Astrocyte of the spinal cord (primary cell): ENCODE measurements around the gene IRAK4.
"Not testable (repeated sequence)": the region's sequence is repeated elsewhere in the genome, so short reads cannot be mapped to it uniquely, and the experiment has no call there.

ENCODE experiments used
- DNase-seq: peaks from one replicate; pipeline ENCODE4 v3.0.0; 2011; ENCODE audit warnings: low read depth, low spot score
- H3K4me3 ChIP-seq: 2 replicates; pipeline ENCODE4 v1.5.1; 2011; ENCODE audit warnings: low read depth, mild to moderate bottlenecking, low read length, moderate library complexity
- CTCF ChIP-seq: IDR thresholded peaks from 2 replicates; pipeline ENCODE4 v1.5.1; 2012; ENCODE audit warnings: low read depth, mild to moderate bottlenecking, low read length, inconsistent platforms
- in situ Hi-C: cut with HindIII; loops from 2 replicates; pipeline ENCODE4 v1.10.0; 2017; ENCODE audit warnings: low sequenced_read_pairs

The IRAK4 gene

GRCh38 chr12:43744826-43745225, 13.9 kb upstream of the IRAK4 start:
- TF ChIP-seq CTCF, result no peak
- H3K4me3 ChIP-seq, result no peak overlapping the region
- in situ Hi-C loops, result no loop called here
- DNase-seq, result no peak

GRCh38 chr12:43749016-43749415, 9.7 kb upstream of the IRAK4 start:
- no peak for DNase-seq
- no peak for TF ChIP-seq CTCF
- no peak overlapping the region for H3K4me3 ChIP-seq
- in situ Hi-C loops, result no loop called here

- no peak for DNase-seq
- TF ChIP-seq CTCF, result no peak
- in situ Hi-C loops, result no loop called here
- no peak overlapping the region for H3K4me3 ChIP-seq
Measured at GRCh38 chr12:43750814-43751213, 7.9 kb upstream of the IRAK4 start.

GRCh38 chr12:43751360-43751759, 7.4 kb upstream of the IRAK4 start:
- DNase-seq, in situ Hi-C loops, H3K4me3 ChIP-seq: not testable (repeated sequence)

GRCh38 chr12:43754015-43754414, 4.7 kb upstream of the IRAK4 start:
- no peak for DNase-seq
- TF ChIP-seq CTCF, result no peak
- in situ Hi-C loops, result no loop called here
- no peak overlapping the region for H3K4me3 ChIP-seq

GRCh38 chr12:43758247-43758727, 464 bp upstream of the IRAK4 start:
- peak overlapping the region; percentile 84 for H3K4me3 ChIP-seq
- no peak for DNase-seq
- in situ Hi-C loops, result no loop called here
- TF ChIP-seq CTCF, result no peak

- no peak for DNase-seq
- H3K4me3 ChIP-seq, result no peak overlapping the region
- in situ Hi-C loops, result no loop called here
- no peak for TF ChIP-seq CTCF
Measured at GRCh38 chr12:43760396-43760795, 1.6 kb downstream of the IRAK4 start.
